Tibial artery (tissue), 4 donors: ENCODE measurements around the gene ACTL10.

Experiments used
- DNase-seq, 2 donors: peaks; one replicate each; pipeline ENCODE4 v3.0.0-alpha.2; 2019
- H3K27ac ChIP-seq, 2 donors: fragments of 200-600 bp; sonication (generic) in 1 of 2; 1 replicate in 1 of 2; 2 replicates in 1 of 2; pipeline ENCODE4 v1.5.1; 2018 to 2019; ENCODE audit warnings: mild to moderate bottlenecking in 1 of 2
- H3K27me3 ChIP-seq, 2 donors: fragments of 200-600 bp; sonication (generic) in 1 of 2; one replicate each; pipeline versions ENCODE4 v1.5.1 to v1.6.0; 2016 to 2019
- H3K36me3 ChIP-seq, 3 donors: fragments of 200-600 bp; sonication (generic) in 2 of 3; one replicate each; pipeline ENCODE4 v1.5.1; 2016 to 2019; ENCODE audit warnings: mild to moderate bottlenecking in 2 of 3
- H3K4me1 ChIP-seq, 4 donors: fragments of 200-600 bp; sonication (generic) in 2 of 4; 1 replicate in 3 of 4; 2 replicates in 1 of 4; pipeline ENCODE4 v1.5.1; 2016 to 2019
- H3K4me3 ChIP-seq, 2 donors: fragments of 200-600 bp; sonication (generic) in 1 of 2; 1 replicate in 1 of 2; 2 replicates in 1 of 2; pipeline ENCODE4 v1.5.1; 2018 to 2019; ENCODE audit warnings: mild to moderate bottlenecking in 2 of 2
- H3K9me3 ChIP-seq, 3 donors: fragments of 200-600 bp; sonication (generic) in 1 of 3; one replicate each; pipeline ENCODE4 v1.5.1; 2016 to 2019
- intact Hi-C: fragments of 100-400 bp; cut with DNase I; formaldehyde crosslinking; loops from one replicate; pipeline ENCODE4 v1.15.0; 2023; ENCODE audit warnings: low total_unique reads
- TF ChIP-seq, protein P1 (sequence below), 2 experiments: fragments of 200-600 bp in 1 of 2; fragments of 450-650 bp in 1 of 2; IDR thresholded peaks; one replicate each; pipeline ENCODE4 v1.5.1; 2017 to 2019; ENCODE audit warnings: antibody characterized with exemption in 2 of 2, mild to moderate bottlenecking in 1 of 2, moderate library complexity in 1 of 2

ACTL10 gene

DNA sequence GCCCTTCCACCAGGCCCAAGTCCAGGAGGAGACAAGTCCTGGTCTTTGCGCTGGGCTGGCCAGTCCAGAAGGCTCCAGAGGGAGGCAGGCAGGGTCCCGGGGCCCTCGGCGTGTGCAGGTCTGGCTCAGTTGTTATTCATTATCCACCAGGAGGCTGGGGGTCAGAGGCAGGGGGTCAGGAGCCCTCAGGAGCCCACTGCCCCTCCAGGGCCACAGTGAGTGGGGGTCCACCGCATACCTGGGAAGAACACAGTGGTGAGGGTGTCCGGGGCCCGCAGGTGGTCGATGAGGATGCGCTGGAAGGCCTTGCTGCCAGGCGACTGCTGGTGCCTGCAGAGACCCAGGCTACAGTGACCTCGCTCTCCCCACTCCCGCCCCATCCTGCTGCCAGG, 9.0 kb upstream of the ACTL10 start:
- H3K27ac ChIP-seq: no peak overlapping the region
- no peaks in the 10 kb centered on the region for H3K9me3 ChIP-seq
- no peaks in the 10 kb centered on the region for H3K27me3 ChIP-seq
- H3K36me3 ChIP-seq: peaks cover 14 to 45% (median 36%) of the 10 kb centered on the region in 3 donors
- TF ChIP-seq, protein P1, sequence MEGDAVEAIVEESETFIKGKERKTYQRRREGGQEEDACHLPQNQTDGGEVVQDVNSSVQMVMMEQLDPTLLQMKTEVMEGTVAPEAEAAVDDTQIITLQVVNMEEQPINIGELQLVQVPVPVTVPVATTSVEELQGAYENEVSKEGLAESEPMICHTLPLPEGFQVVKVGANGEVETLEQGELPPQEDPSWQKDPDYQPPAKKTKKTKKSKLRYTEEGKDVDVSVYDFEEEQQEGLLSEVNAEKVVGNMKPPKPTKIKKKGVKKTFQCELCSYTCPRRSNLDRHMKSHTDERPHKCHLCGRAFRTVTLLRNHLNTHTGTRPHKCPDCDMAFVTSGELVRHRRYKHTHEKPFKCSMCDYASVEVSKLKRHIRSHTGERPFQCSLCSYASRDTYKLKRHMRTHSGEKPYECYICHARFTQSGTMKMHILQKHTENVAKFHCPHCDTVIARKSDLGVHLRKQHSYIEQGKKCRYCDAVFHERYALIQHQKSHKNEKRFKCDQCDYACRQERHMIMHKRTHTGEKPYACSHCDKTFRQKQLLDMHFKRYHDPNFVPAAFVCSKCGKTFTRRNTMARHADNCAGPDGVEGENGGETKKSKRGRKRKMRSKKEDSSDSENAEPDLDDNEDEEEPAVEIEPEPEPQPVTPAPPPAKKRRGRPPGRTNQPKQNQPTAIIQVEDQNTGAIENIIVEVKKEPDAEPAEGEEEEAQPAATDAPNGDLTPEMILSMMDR (IDR thresholded peaks at IDR 0.05): no peak
- intact Hi-C loops: loop anchor here (10.0 kb wide), 1 partner anchor 243 kb away; no protein-coding TSS in a partner anchor
- no peak overlapping the region for H3K4me3 ChIP-seq
- DNase-seq: peak in 1 of 2 donors; percentile 63
- peaks cover 0 to 16% (median 10%) of the 10 kb centered on the region in 4 donors for H3K4me1 ChIP-seq

DNA sequence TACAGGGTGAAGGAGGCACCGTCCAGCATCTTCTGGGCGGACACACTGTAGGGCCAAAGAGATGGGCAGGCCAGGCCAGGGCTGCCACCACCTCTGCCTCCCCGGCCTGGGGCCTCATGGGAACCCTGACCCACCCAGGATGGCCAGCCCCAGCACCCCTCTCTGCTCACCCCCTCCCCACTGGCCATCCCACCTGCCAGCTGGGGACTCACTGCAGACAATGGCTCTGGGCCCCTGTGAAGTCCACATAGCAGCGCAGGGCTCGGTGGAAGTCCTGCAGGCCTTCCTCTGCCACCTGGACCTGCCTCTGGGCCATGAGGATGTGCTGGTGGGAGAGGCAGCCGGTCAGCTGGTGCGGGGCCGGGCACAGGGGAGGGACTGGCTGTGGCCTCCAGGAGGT, 8.2 kb upstream of the ACTL10 start:
- no peak for DNase-seq
- Histone ChIP-seq H3K4me3 (no peak overlapping the region), H3K36me3 (peaks cover 14 to 45% (median 36%) of the 10 kb centered on the region in 3 donors), H3K27ac (no peak overlapping the region), H3K4me1 (peaks cover 0 to 13% (median 8%) of the 10 kb centered on the region in 4 donors), H3K27me3 (no peaks in the 10 kb centered on the region), H3K9me3 (no peaks in the 10 kb centered on the region)
- intact Hi-C loops: loop anchor here (10.0 kb wide), 1 partner anchor 244 kb away; no protein-coding TSS in a partner anchor
- TF ChIP-seq, protein P1 (IDR thresholded peaks at IDR 0.05): no peak

DNA sequence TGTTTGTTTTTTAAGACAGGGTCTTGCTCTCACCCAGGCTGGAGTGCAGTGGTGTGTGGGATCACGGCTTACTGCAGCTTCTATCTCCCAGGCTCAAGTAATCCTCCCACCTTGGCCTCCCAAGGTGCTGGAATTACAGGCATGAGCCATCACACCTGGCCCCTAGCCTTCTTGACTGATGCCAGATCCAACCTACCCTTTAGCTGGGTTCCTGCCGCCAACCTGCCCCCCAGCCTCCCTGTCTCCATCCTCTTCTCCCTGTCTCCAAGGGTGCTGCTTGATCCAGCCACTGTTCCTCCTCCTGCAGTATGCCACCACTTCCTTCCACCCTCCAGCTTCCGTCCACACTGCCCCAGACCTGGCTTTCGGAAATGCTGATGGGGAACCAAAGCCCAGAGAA, 7.8 kb upstream of the ACTL10 start:
- Histone ChIP-seq H3K9me3 (no peaks in the 10 kb centered on the region), H3K27ac (no peak overlapping the region), H3K4me1 (peaks cover 0 to 11% (median 7%) of the 10 kb centered on the region in 4 donors), H3K27me3 (no peaks in the 10 kb centered on the region), H3K36me3 (peaks cover 14 to 45% (median 36%) of the 10 kb centered on the region in 3 donors), H3K4me3 (no peak overlapping the region)
- DNase-seq: no peak
- intact Hi-C loops: loop anchor here (10.0 kb wide), 1 partner anchor 244 kb away; no protein-coding TSS in a partner anchor
- TF ChIP-seq, protein P1 (IDR thresholded peaks at IDR 0.05): no peak

DNA sequence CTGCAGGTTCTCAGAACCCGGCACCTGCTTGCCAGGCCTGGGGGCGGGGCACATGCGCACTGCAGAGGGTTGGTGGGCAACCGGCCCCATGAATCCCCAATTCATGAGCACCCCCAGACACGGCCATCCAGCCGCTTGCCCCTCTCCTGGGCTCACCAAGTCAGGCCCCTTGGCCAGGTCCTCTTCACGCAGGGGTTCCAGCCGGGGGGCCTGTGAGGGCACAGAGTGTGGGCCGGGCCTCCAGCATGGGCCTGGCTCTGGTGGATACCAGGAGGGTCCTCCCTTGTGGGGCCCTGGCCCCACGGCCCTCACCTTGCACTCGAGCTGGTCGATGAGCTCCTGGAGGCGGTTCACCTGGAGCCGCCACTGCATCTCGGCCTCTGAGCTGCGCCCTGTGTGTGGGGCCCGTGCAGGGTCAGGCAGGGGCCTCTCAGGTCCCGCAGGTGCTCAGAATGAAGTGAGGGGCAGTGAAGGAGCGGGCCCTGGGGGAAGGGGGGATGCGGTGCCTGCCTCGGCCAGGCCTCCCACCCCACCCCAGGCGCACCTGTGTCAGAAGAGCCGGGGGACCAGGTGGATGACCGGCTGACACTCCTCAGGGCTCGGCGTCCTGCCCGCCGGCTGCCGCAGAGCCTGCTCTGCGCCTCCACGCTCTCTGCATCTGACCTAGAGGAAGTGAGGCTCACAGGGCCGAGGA, 7.3 kb upstream of the ACTL10 start:
- Histone ChIP-seq H3K9me3 (no peaks in the 10 kb centered on the region), H3K4me3 (no peak overlapping the region), H3K27ac (no peak overlapping the region), H3K4me1 (peaks cover 0 to 16% (median 11%) of the 10 kb centered on the region in 4 donors), H3K36me3 (peaks cover 14 to 45% (median 36%) of the 10 kb centered on the region in 3 donors), H3K27me3 (no peaks in the 10 kb centered on the region)
- intact Hi-C loops: loop anchor here (5.0 to 10.0 kb wide), 4 partner anchors 97 to 245 kb away; no protein-coding TSS in a partner anchor
- DNase-seq: no peak
- TF ChIP-seq, protein P1 (IDR thresholded peaks at IDR 0.05): no peak

DNA sequence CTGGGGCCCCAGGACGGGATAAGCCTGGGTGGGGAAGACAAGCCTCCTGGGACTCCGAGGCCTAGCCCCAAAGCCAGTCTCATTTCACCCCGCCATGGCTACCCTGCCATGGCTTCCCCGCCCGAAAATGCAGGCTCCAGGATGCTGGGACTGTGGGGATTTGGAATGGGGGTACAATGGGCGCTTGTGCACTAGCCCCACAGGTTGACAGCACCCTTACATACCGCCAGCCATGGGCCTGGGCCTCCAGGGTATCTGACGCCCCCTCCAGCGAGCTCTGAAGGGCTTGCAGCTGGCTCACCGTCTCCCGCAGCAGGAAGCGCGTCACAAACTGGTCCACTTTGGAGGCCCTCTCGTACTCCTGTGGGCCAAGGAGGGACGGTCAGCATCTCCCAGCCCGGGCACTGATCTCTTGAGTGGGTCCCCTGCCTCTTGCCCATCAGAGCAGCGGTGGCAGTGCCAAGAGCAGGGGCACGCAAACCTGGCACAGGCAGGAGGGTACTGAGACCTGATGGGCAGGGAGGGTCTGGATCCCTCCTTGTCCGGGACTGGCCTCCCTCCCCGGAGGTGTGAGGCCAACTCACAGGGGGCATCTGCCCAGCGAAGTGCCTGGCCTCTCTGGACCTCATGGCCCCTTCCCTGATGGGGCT, 6.6 kb upstream of the ACTL10 start:
- Histone ChIP-seq H3K27me3 (no peaks in the 10 kb centered on the region), H3K4me1 (peaks cover 0 to 18% (median 14%) of the 10 kb centered on the region in 4 donors), H3K4me3 (no peak overlapping the region), H3K27ac (no peak overlapping the region), H3K9me3 (no peaks in the 10 kb centered on the region), H3K36me3 (peaks cover 14 to 45% (median 36%) of the 10 kb centered on the region in 3 donors)
- no peak for DNase-seq
- TF ChIP-seq, protein P1 (IDR thresholded peaks at IDR 0.05): no peak
- intact Hi-C loops: loop anchor here (5.0 to 10.0 kb wide), 3 partner anchors 98 to 205 kb away; no protein-coding TSS in a partner anchor
